ENCODE results near the gene EIF3C.
"Not testable (repeated sequence)": the region's sequence is repeated elsewhere in the genome, so short reads cannot be mapped to it uniquely, and the experiment has no call there.

Gene EIF3C

GRCh38 chr16:28750469-28751067, 39.3 kb downstream of the EIF3C start:
- not testable (repeated sequence) for DNase-seq (ENCODE audit: low spot score)

GRCh38 chr16:28751487-28751886, 40.2 kb downstream of the EIF3C start, which contains the start of gene NPIPB9:
NPIPB9 (plus strand) TSS chr16:28751787.
- not testable (repeated sequence) for DNase-seq (ENCODE audit: low spot score)

GRCh38 chr16:28781697-28782096, 70.4 kb downstream of the EIF3C start:
- not testable (repeated sequence) for DNase-seq (ENCODE audit: low spot score)

GRCh38 chr16:28782357-28782756, 71.1 kb downstream of the EIF3C start:
- not testable (repeated sequence) for DNase-seq (ENCODE audit: low spot score)
